Endodermal cell (in vitro differentiated cells): Measurements from ENCODE around the gene ADGRG4. TPM values are rescaled to one million over a fixed set of nuclear protein-coding genes. Genes with fewer than 3 reads are reported as not detected.
A peak's percentile ranks its signal among the peaks of the same experiment; 100 is the strongest.

Experiments used
- DNase-seq: peaks from one replicate; pipeline ENCODE4 v3.0.0-alpha.2; 2017
- H3K27ac ChIP-seq: 2 replicates; pipeline ENCODE4 v1.5.1; 2013; ENCODE audit warnings: mild to moderate bottlenecking, low read depth, low read length, moderate library complexity
- H3K27me3 ChIP-seq: 2 replicates; pipeline ENCODE4 v1.6.1; 2013; ENCODE audit warnings: mild to moderate bottlenecking, low read length, moderate library complexity; ENCODE audit not compliant: insufficient read depth, control insufficient read depth, poor library complexity, severe bottlenecking
- H3K36me3 ChIP-seq: 2 replicates; pipeline ENCODE4 v1.7.0; 2013; ENCODE audit warnings: mild to moderate bottlenecking, low read length, moderate library complexity; ENCODE audit not compliant: control insufficient read depth, insufficient read depth
- H3K4me1 ChIP-seq: one replicate; pipeline ENCODE4 v1.7.0; 2013; ENCODE audit warnings: low read length; ENCODE audit not compliant: control insufficient read depth, insufficient read depth
- H3K4me3 ChIP-seq: 2 replicates; pipeline ENCODE4 v1.5.1; 2013; ENCODE audit warnings: mild to moderate bottlenecking, low read length, moderate library complexity
- H3K9ac ChIP-seq: 2 replicates; pipeline ENCODE4 v1.6.1; 2013; ENCODE audit warnings: mild to moderate bottlenecking, low read length, moderate library complexity; ENCODE audit not compliant: poor library complexity, severe bottlenecking; ENCODE audit errors: extremely low read depth
- H3K9me3 ChIP-seq: 2 replicates; pipeline ENCODE4 v1.6.1; 2013; ENCODE audit warnings: mild to moderate bottlenecking, low read length, moderate library complexity; ENCODE audit not compliant: control insufficient read depth
- H3K27ac Mint-ChIP-seq: 2 replicates; pipeline ENCODE4 v1.8.0; 2020; ENCODE audit warnings: mixed read lengths
- H3K27me3 Mint-ChIP-seq: 2 replicates; pipeline ENCODE4 v1.8.0; 2021; ENCODE audit warnings: mild to moderate bottlenecking, mixed read lengths; ENCODE audit not compliant: insufficient read depth
- H3K36me3 Mint-ChIP-seq: 2 replicates; pipeline ENCODE4 v1.8.0; 2020; ENCODE audit warnings: low read depth, mixed read lengths
- H3K4me1 Mint-ChIP-seq: 2 replicates; pipeline ENCODE4 v1.8.0; 2020; ENCODE audit warnings: mixed read lengths
- H3K4me3 Mint-ChIP-seq: 2 replicates; pipeline ENCODE4 v1.8.0; 2020; ENCODE audit warnings: mild to moderate bottlenecking, moderate library complexity, mixed read lengths
- H3K9me3 Mint-ChIP-seq: 2 replicates; pipeline ENCODE4 v1.8.0; 2020; ENCODE audit warnings: mild to moderate bottlenecking, mixed read lengths
- WGBS, 2 experiments: methylation state at CpG; one replicate each; pipeline versions ENCODE4 v1.1.5 to v1.1.7; 2013; ENCODE audit warnings: missing lambda C conversion rate in 2 of 2, mixed read lengths in 1 of 2; ENCODE audit not compliant: insufficient coverage in 1 of 2, insufficient read length in 1 of 2; 5-methylcytosine and 5-hydroxymethylcytosine counted together
- total RNA-seq, 2 donors: library from RNA; stranded (reverse); fragmentation: NEBNext Ultra II Directional in 1 of 2; extraction: Animal tissue kit (Norgen Biotek cat#: 25700) in 1 of 2; gene quantifications; 2 replicates in 1 of 2; 3 replicates in 1 of 2; pipeline ENCODE4 v1.2.1, GENCODE V29; 2021
- TF ChIP-seq, protein P1 (sequence below): fragments of 200-600 bp; sonication (generic); conservative IDR thresholded peaks from 2 replicates; pipeline ENCODE4 v1.5.0; 2021; ENCODE audit warnings: antibody characterized with exemption, mild to moderate bottlenecking

Gene ADGRG4
- total RNA-seq, 2 donors from 2014 or later = not detected

DNA sequence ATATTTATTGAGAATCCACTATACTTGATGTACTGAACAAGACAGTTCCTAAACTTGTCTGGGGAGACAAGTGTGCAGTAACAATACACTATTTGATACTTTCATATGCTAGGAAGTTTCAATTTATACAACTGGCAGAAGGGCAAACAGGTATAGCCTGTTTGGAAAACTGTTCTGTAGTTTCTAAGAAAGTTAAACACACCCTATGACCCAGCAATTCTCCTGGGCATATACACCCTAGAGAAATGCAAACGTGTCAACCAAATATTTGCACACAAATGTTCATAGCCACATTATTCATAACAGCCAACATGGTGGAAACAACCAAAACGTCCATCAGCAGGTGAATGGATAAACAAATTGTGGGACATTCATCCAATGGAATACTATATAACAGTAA, 123.0 kb downstream of the ADGRG4 start:
- WGBS, 2 experiments = 89% methylated on average over 1 of the region's 2 CpGs; no CpG with 5 or more reads in 1 of the 2 experiments
- Histone ChIP-seq H3K4me3 (no peak overlapping the region), H3K9ac (no peak overlapping the region), H3K36me3 (no peaks in the 10 kb centered on the region), H3K27ac (no peak overlapping the region), H3K9me3 (peaks cover 15% of the 10 kb centered on the region), H3K27me3 (no peaks in the 10 kb centered on the region), H3K4me1 (no peaks in the 10 kb centered on the region)
- Mint-ChIP-seq H3K9me3 (peaks cover 58% of the 10 kb centered on the region), H3K27me3 (no peaks in the 10 kb centered on the region), H3K4me1 (peaks cover 26% of the 10 kb centered on the region), H3K27ac (no peak overlapping the region), H3K36me3 (peaks cover 2% of the 10 kb centered on the region), H3K4me3 (no peak overlapping the region)
- TF ChIP-seq, protein P1, sequence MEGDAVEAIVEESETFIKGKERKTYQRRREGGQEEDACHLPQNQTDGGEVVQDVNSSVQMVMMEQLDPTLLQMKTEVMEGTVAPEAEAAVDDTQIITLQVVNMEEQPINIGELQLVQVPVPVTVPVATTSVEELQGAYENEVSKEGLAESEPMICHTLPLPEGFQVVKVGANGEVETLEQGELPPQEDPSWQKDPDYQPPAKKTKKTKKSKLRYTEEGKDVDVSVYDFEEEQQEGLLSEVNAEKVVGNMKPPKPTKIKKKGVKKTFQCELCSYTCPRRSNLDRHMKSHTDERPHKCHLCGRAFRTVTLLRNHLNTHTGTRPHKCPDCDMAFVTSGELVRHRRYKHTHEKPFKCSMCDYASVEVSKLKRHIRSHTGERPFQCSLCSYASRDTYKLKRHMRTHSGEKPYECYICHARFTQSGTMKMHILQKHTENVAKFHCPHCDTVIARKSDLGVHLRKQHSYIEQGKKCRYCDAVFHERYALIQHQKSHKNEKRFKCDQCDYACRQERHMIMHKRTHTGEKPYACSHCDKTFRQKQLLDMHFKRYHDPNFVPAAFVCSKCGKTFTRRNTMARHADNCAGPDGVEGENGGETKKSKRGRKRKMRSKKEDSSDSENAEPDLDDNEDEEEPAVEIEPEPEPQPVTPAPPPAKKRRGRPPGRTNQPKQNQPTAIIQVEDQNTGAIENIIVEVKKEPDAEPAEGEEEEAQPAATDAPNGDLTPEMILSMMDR = no peak
- no peak for DNase-seq

DNA sequence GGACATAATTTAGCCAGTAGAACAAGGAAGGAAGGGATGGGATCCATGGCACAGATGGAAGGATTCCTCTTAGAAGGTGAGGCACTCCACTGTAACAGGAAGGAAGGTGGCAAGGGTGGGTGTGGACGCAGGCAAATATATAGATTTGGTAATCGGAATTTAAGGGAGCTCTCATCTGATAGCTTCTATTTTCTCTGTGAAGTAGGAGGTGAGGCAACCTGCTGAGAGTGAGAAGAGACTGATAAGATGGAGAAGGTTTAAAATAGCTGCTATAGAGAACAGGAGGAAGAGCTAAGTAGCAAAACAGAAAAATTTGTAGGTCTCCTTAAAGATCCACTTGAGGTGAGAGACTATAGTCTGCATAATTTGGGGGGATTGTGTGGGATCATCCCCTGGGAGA, 125.2 kb downstream of the ADGRG4 start:
- Histone ChIP-seq H3K9ac (no peak overlapping the region), H3K4me1 (no peaks in the 10 kb centered on the region), H3K36me3 (no peaks in the 10 kb centered on the region), H3K4me3 (no peak overlapping the region), H3K9me3 (peaks cover 15% of the 10 kb centered on the region), H3K27ac (no peak overlapping the region), H3K27me3 (no peaks in the 10 kb centered on the region)
- peak; percentile 47 for DNase-seq
- H3K9me3 Mint-ChIP-seq = peaks cover 49% of the 10 kb centered on the region
- H3K27ac Mint-ChIP-seq = no peak overlapping the region
- peaks cover 2% of the 10 kb centered on the region for H3K36me3 Mint-ChIP-seq
- no peaks in the 10 kb centered on the region for H3K27me3 Mint-ChIP-seq
- TF ChIP-seq, protein P1 = no peak
- H3K4me3 Mint-ChIP-seq = no peak overlapping the region
- WGBS, 2 experiments = 33% methylated on average over 2 of the region's 2 CpGs; no CpG with 5 or more reads in 1 of the 2 experiments
- peaks cover 26% of the 10 kb centered on the region for H3K4me1 Mint-ChIP-seq

DNA sequence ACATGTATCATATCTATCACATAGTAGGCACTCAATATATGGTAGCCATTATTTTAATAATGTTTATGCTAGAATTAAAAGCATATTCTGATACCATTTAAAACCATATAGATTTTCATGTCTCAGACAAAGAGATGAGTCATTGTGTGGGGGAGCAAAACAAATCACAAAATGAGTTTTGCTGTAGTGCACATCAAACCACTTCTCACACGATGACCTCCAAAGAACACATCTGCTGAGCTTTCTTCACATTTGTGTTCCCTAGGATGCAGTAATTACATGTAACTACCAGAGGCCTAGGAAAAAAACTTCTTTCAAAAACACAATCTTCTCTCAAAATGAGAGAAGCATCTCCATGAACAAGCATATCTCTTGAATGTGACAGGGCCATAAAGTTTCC, 130.9 kb downstream of the ADGRG4 start:
- no peaks in the 10 kb centered on the region for H3K27me3 ChIP-seq
- no peaks in the 10 kb centered on the region for H3K36me3 Mint-ChIP-seq
- H3K27me3 Mint-ChIP-seq = no peaks in the 10 kb centered on the region
- H3K27ac ChIP-seq = no peak overlapping the region
- H3K9me3 Mint-ChIP-seq = peaks cover 45% of the 10 kb centered on the region
- no peaks in the 10 kb centered on the region for H3K9me3 ChIP-seq
- TF ChIP-seq, protein P1 = no peak
- WGBS, 2 experiments = 94% methylated on average over 1 of the region's 1 CpG; no CpG with 5 or more reads in 1 of the 2 experiments
- H3K27ac Mint-ChIP-seq = no peak overlapping the region
- DNase-seq = no peak
- H3K4me3 ChIP-seq = no peak overlapping the region
- no peak overlapping the region for H3K9ac ChIP-seq
- H3K4me1 ChIP-seq = no peaks in the 10 kb centered on the region
- H3K4me3 Mint-ChIP-seq = no peak overlapping the region
- no peaks in the 10 kb centered on the region for H3K36me3 ChIP-seq
- H3K4me1 Mint-ChIP-seq = peaks cover 19% of the 10 kb centered on the region
